Ectodermal cell (in vitro differentiated cells): ENCODE data around the gene USP48.
"Not testable (repeated sequence)": the region's sequence is repeated elsewhere in the genome, so short reads cannot be mapped to it uniquely, and the experiment has no call there.

Source experiments
- H3K27ac ChIP-seq: 2 replicates; pipeline ENCODE4 v1.7.0; 2013; ENCODE audit warnings: mild to moderate bottlenecking, low read depth, low read length; ENCODE audit not compliant: insufficient read depth, poor library complexity, severe bottlenecking
- H3K27me3 ChIP-seq: 2 replicates; pipeline ENCODE4 v1.7.0; 2013; ENCODE audit warnings: mild to moderate bottlenecking, low read length; ENCODE audit not compliant: insufficient read depth, control insufficient read depth, poor library complexity, severe bottlenecking
- H3K36me3 ChIP-seq: one replicate; pipeline ENCODE4 v1.7.0; 2013; ENCODE audit warnings: low read length; ENCODE audit not compliant: control insufficient read depth, insufficient read depth
- H3K4me1 ChIP-seq: one replicate; pipeline ENCODE4 v1.7.0; 2013; ENCODE audit warnings: low read length; ENCODE audit not compliant: control insufficient read depth, insufficient read depth
- H3K4me3 ChIP-seq: 2 replicates; pipeline ENCODE4 v1.7.0; 2013; ENCODE audit warnings: low read depth, low read length, control low read depth; ENCODE audit not compliant: insufficient read depth
- H3K9me3 ChIP-seq: 2 replicates; pipeline ENCODE4 v1.7.0; 2013; ENCODE audit warnings: mild to moderate bottlenecking, low read length, moderate library complexity; ENCODE audit not compliant: control insufficient read depth
- WGBS, 2 experiments: methylation state at CpG; one replicate each; pipeline ENCODE4 v1.1.7; 2013; ENCODE audit warnings: missing lambda C conversion rate in 2 of 2; 5-methylcytosine and 5-hydroxymethylcytosine counted together

Gene USP48

GRCh38 chr1:21685946-21686678 is 96.8 kb downstream of the USP48 start:
- 96 to 98% methylated on average over 4 of the region's 4 CpGs for WGBS, 2 experiments
- Histone ChIP-seq H3K36me3 (peaks cover 22% of the 10 kb centered on the region), H3K27ac (no peak overlapping the region)

GRCh38 chr1:21681426-21681825 is 101.5 kb downstream of the USP48 start:
- H3K36me3 ChIP-seq = peaks cover 17% of the 10 kb centered on the region

More at GRCh38 chr1:21685946-21686678, 96.8 kb downstream of the USP48 start:
- Histone ChIP-seq H3K27me3 (no peaks in the 10 kb centered on the region), H3K4me3 (no peak overlapping the region), H3K4me1 (no peaks in the 10 kb centered on the region), H3K9me3 (no peaks in the 10 kb centered on the region)

GRCh38 chr1:21680918-21681317 is 102.0 kb downstream of the USP48 start:
- no peak overlapping the region for H3K27ac ChIP-seq
- H3K4me1 ChIP-seq = no peaks in the 10 kb centered on the region
- H3K9me3 ChIP-seq = no peaks in the 10 kb centered on the region
- peaks cover 14% of the 10 kb centered on the region for H3K36me3 ChIP-seq
- H3K27me3 ChIP-seq = no peaks in the 10 kb centered on the region
- WGBS, 2 experiments = 92% methylated on average over 3 of the region's 3 CpGs
- H3K4me3 ChIP-seq = no peak overlapping the region

More at GRCh38 chr1:21681426-21681825, 101.5 kb downstream of the USP48 start:
- 94 to 96% methylated on average over 8 to 9 of the region's 9 CpGs for WGBS, 2 experiments
- Histone ChIP-seq H3K9me3 (no peaks in the 10 kb centered on the region), H3K27ac (no peak overlapping the region), H3K4me1 (no peaks in the 10 kb centered on the region), H3K27me3 (no peaks in the 10 kb centered on the region), H3K4me3 (no peak overlapping the region)

GRCh38 chr1:21680381-21680780 is 102.6 kb downstream of the USP48 start:
- Histone ChIP-seq H3K27ac (no peak overlapping the region), H3K36me3 (peaks cover 10% of the 10 kb centered on the region)
- 94 to 100% methylated on average over 1 of the region's 1 CpG for WGBS, 2 experiments

GRCh38 chr1:21677168-21677567 is 105.8 kb downstream of the USP48 start:
- Histone ChIP-seq H3K4me3 (no peak overlapping the region), H3K27me3 (no peaks in the 10 kb centered on the region), H3K9me3 (no peaks in the 10 kb centered on the region), H3K4me1 (peaks cover 5% of the 10 kb centered on the region), H3K27ac (no peak overlapping the region), H3K36me3 (peaks cover 10% of the 10 kb centered on the region)
- 90 to 94% methylated on average over 6 of the region's 6 CpGs for WGBS, 2 experiments

More at GRCh38 chr1:21680381-21680780, 102.6 kb downstream of the USP48 start:
- Histone ChIP-seq H3K4me1 (no peaks in the 10 kb centered on the region), H3K4me3 (no peak overlapping the region), H3K27me3 (no peaks in the 10 kb centered on the region), H3K9me3 (no peaks in the 10 kb centered on the region)

- Histone ChIP-seq H3K27ac (no peak overlapping the region), H3K36me3 (peaks cover 4% of the 10 kb centered on the region), H3K4me1 (peaks cover 5% of the 10 kb centered on the region), H3K27me3 (peaks cover 4% of the 10 kb centered on the region), H3K4me3 (no peak overlapping the region), H3K9me3 (no peaks in the 10 kb centered on the region)
- WGBS, 2 experiments = 95 to 96% methylated on average over 10 of the region's 10 CpGs
These were observed 108.0 kb downstream of the USP48 start for GRCh38 chr1:21674957-21675356.

GRCh38 chr1:21673853-21674252 is 109.1 kb downstream of the USP48 start:
- not testable (repeated sequence) for H3K9me3 ChIP-seq, H3K36me3 ChIP-seq, H3K27ac ChIP-seq, H3K4me3 ChIP-seq
- H3K4me1 ChIP-seq = peaks cover 11% of the 10 kb centered on the region
- H3K27me3 ChIP-seq = peaks cover 15% of the 10 kb centered on the region
- 87 to 91% methylated on average over 7 of the region's 7 CpGs for WGBS, 2 experiments

- no peaks in the 10 kb centered on the region for H3K9me3 ChIP-seq
- H3K4me1 ChIP-seq = peaks cover 16% of the 10 kb centered on the region
- no peak overlapping the region for H3K4me3 ChIP-seq
- no peaks in the 10 kb centered on the region for H3K36me3 ChIP-seq
- no peak overlapping the region for H3K27ac ChIP-seq
- WGBS, 2 experiments = 73 to 75% methylated on average over 9 of the region's 9 CpGs
- H3K27me3 ChIP-seq = peaks cover 20% of the 10 kb centered on the region
These were observed 109.6 kb downstream of the USP48 start for GRCh38 chr1:21673277-21673780.

- Histone ChIP-seq H3K9me3 (no peaks in the 10 kb centered on the region), H3K4me1 (peaks cover 20% of the 10 kb centered on the region), H3K27me3 (peaks cover 27% of the 10 kb centered on the region), H3K36me3 (no peaks in the 10 kb centered on the region), H3K27ac (no peak overlapping the region), H3K4me3 (no peak overlapping the region)
- 90 to 92% methylated on average over 10 of the region's 10 CpGs for WGBS, 2 experiments
These were observed 110.3 kb downstream of the USP48 start for GRCh38 chr1:21672478-21673276.

- H3K4me1 ChIP-seq = peaks cover 20% of the 10 kb centered on the region
- H3K27me3 ChIP-seq = peaks cover 34% of the 10 kb centered on the region
- no peak overlapping the region for H3K27ac ChIP-seq
- WGBS, 2 experiments = 83 to 94% methylated on average over 6 of the region's 6 CpGs
- H3K4me3 ChIP-seq = no peak overlapping the region
- H3K9me3 ChIP-seq = no peaks in the 10 kb centered on the region
- no peaks in the 10 kb centered on the region for H3K36me3 ChIP-seq
These were observed 111.0 kb downstream of the USP48 start for GRCh38 chr1:21671915-21672314.
